Muscle of back (tissue), 11 donors: ENCODE data around the gene LRMDA. TPM values are rescaled to one million over a fixed set of nuclear protein-coding genes. Genes with fewer than 3 reads are reported as not detected.
A peak's percentile ranks its signal among the peaks of the same experiment; 100 is the strongest.

ENCODE experiments used
- DNase-seq, 3 donors: peaks; one replicate each; pipeline versions ENCODE4 v3.0.0 to v3.0.0-alpha.2; 2013
- polyA plus RNA-seq, 10 donors: library from polyadenylated mRNA; unstranded; fragments of 120-200 nt; gene quantifications; one replicate each; pipeline ENCODE4 v1.2.1, GENCODE V29; 2013; ENCODE audit not compliant: insufficient read length in 10 of 10

The LRMDA gene
- polyA plus RNA-seq, 10 donors: 3.6 to 9.3 (median 6.0) TPM

- DNase-seq: peak in 2 of 3 donors; percentile 50 to 69
These were observed 551.4 kb downstream of the LRMDA start for GRCh38 chr10:75982611-75983369.

GRCh38 chr10:75984067-75984466, 552.6 kb downstream of the LRMDA start:
- no peak for DNase-seq

- DNase-seq: no peak
These were observed 556.2 kb downstream of the LRMDA start for GRCh38 chr10:75987616-75988015.

- DNase-seq: no peak
These were observed 563.1 kb downstream of the LRMDA start for GRCh38 chr10:75994357-75995040.

- DNase-seq: no peak
These were observed 563.6 kb downstream of the LRMDA start for GRCh38 chr10:75995041-75995430.

- no peak for DNase-seq
These were observed 564.3 kb downstream of the LRMDA start for GRCh38 chr10:75995720-75996119.

GRCh38 chr10:75999001-75999400, 567.6 kb downstream of the LRMDA start:
- DNase-seq: peak in 1 of 3 donors; percentile 26

DNA sequence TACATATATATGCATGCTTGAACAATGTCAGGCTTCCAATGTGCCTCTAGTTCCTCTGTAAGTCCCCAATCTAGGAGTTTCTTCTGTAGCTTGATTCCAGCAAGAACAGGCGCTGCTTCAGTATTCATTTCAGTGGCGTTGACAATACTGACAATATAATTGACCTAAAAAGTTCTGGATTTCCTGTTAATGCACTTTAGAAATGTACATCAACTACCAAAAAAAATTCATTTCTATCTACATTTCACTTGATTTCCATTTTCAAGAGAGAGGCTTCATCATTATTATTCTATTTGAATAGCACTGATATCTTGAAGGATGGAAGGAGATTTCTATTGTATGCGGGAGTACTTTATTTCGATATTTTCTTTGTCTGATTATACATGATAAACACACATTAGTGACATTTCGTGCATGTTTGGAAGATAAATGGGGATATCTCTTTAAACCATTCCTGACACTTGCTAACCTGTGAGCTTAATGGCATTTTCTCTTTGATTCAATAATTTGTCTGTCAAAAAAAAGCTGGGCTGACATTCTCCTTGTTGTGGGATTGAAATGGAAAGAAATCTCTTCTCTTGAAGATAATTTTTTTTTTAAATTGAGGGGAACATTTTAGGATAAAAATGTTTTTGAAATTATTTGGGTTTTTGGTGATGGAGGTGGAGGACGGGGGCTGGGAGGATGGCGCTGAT, 568.2 kb downstream of the LRMDA start:
- no peak for DNase-seq

- no peak for DNase-seq
These were observed 569.1 kb downstream of the LRMDA start for GRCh38 chr10:76000550-76000949.

DNA sequence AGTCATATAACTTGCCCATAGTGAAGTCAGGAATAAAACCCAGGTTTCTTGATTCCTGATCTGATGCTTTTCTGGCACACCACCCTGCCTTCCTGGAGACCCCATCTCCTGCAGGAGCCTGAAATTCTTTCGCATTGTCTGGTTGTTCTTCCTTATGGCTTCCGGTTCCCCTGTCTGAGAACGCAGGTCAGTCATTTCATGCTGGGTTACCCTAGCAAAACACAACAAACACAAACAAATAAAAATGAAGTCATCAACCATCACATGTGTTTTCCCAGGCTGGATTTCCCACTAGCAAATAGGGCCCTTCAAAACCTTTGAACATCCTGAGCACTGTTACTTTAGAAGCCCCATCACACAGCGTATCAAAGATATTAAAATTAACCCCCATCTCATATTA, 569.6 kb downstream of the LRMDA start:
- DNase-seq: peak in 1 of 3 donors; percentile 49

GRCh38 chr10:76001461-76001860, 570.0 kb downstream of the LRMDA start:
- no peak for DNase-seq

DNA sequence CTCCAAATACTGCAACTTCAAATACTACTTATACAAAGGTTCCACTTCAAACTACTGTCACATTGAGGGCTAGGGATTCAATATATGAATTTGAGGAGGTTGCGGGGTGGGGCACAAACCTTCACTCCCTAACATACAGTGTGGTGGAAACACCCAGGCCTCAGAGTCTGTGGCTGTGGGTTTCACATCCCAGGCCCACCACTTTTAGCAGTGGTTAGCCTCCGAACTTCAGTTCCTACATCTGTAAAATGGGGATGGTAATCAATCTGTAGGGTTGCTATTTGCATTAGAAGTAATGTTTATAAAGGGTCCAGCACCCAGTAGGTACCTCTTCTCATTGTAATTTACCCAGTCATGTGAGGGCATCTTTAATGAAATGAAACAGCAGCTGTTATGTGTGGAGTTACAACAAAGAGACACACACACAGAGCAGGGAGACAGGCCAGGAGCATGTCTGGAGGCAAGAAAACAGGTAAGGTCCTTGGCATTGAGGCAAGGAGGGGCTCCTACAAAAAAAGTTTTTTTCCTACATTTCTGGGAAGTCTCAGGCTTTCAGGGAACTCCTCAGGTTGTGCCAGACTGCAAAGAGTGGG, 570.9 kb downstream of the LRMDA start:
- no peak for DNase-seq

GRCh38 chr10:76007667-76008181, 576.3 kb downstream of the LRMDA start:
- DNase-seq: no peak

- DNase-seq: no peak
These were observed 578.1 kb downstream of the LRMDA start for GRCh38 chr10:76009531-76009930.

DNA sequence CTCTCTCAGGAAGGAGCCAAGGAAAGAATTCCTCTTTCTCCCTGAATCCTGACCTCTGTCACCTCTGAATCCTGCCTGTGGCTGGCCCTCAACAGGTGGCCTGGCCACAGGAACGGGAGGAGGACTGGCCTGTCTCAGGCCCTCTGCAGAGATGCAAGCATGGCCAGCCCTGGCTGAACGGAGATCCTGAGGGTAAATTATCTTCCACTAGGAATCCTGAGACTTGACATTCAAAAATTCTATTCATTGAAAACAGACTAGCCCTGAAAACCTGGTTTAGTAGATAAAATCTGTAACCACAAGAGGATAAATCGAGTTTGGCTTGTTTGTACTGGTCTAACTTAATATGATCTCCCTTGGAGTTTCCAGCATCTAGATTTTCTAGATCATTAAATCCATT, 579.3 kb downstream of the LRMDA start:
- DNase-seq: no peak

- no peak for DNase-seq
These were observed 581.4 kb downstream of the LRMDA start for GRCh38 chr10:76012716-76013327.

GRCh38 chr10:76015245-76015644, 583.8 kb downstream of the LRMDA start:
- no peak for DNase-seq

- DNase-seq: no peak
These were observed 585.8 kb downstream of the LRMDA start for GRCh38 chr10:76017026-76017732.

DNA sequence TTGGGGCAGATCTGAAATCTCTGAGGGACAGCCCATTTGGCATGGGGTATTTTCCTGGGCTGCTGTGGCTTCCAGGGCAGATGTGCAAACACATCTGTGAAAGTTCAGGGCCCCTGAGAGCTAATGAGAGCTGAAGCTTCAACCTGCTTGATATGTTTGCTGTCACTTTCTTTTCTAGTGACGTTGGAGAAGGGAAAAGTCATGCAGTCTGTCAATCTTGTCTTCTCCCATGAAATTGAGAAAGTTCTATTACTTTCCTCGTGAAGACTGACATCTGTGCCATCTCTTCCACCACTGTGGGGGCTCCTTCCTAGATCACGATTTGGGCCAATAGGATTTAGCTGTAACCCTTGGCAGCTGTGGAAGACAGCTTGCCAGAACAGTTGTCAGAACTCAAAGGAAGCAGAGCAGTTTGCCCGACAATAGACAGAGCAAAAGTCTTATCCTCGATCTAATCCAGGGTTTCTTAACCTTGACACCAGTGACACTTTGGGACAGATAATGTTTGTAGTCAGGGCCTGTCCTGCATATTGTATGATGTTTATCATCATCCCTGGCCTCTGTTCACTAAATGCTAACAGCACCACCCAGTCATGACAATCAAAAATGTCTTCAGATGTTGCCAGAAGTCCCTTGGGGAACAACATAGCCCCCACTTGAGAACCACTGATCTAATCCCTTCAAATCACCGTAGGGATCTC, 586.5 kb downstream of the LRMDA start:
- no peak for DNase-seq

GRCh38 chr10:76020630-76021029, 589.2 kb downstream of the LRMDA start:
- DNase-seq: no peak
